Measurements from ENCODE around the gene CD38.

Gene CD38

GRCh38 chr4:15868111-15868510 lies 90.0 kb downstream of the CD38 start:
- no peak for DNase-seq (ENCODE audit: low read depth)

- DNase-seq (ENCODE audit: low read depth) = no peak
Observed at GRCh38 chr4:15868826-15869413, 90.8 kb downstream of the CD38 start.

- DNase-seq (ENCODE audit: low read depth) = no peak
Observed at GRCh38 chr4:15870079-15870478, 92.0 kb downstream of the CD38 start.

- no peak for DNase-seq (ENCODE audit: low read depth)
Observed at GRCh38 chr4:15870921-15871664, 93.0 kb downstream of the CD38 start.

GRCh38 chr4:15873117-15873516 lies 95.0 kb downstream of the CD38 start:
- no peak for DNase-seq (ENCODE audit: low read depth)

- no peak for DNase-seq (ENCODE audit: low read depth)
Observed at GRCh38 chr4:15874671-15875070, 96.5 kb downstream of the CD38 start.

- DNase-seq (ENCODE audit: low read depth) = no peak
Observed at GRCh38 chr4:15875663-15876460, 97.7 kb downstream of the CD38 start.

GRCh38 chr4:15878011-15878410 lies 99.9 kb downstream of the CD38 start:
- DNase-seq (ENCODE audit: low read depth) = no peak

- DNase-seq (ENCODE audit: low read depth) = no peak
Observed at GRCh38 chr4:15881820-15882219, 103.7 kb downstream of the CD38 start.

- peak; percentile 34 for DNase-seq (ENCODE audit: low read depth)
Observed at GRCh38 chr4:15882675-15883086, 104.6 kb downstream of the CD38 start.

- no peak for DNase-seq (ENCODE audit: low read depth)
Observed at GRCh38 chr4:15883610-15884243, 105.6 kb downstream of the CD38 start.

- no peak for DNase-seq (ENCODE audit: low read depth)
Observed at GRCh38 chr4:15884666-15885065, 106.5 kb downstream of the CD38 start.

- DNase-seq (ENCODE audit: low read depth) = no peak
Observed at GRCh38 chr4:15885422-15885821, 107.3 kb downstream of the CD38 start.

- no peak for DNase-seq (ENCODE audit: low read depth)
Observed at GRCh38 chr4:15888515-15888914, 110.4 kb downstream of the CD38 start.

- DNase-seq (ENCODE audit: low read depth) = no peak
Observed at GRCh38 chr4:15890246-15890829, 112.2 kb downstream of the CD38 start.

- no peak for DNase-seq (ENCODE audit: low read depth)
Observed at GRCh38 chr4:15891312-15891711, 113.2 kb downstream of the CD38 start.

- DNase-seq (ENCODE audit: low read depth) = no peak
Observed at GRCh38 chr4:15893962-15894361, 115.8 kb downstream of the CD38 start.

- no peak for DNase-seq (ENCODE audit: low read depth)
Observed at GRCh38 chr4:15894393-15894792, 116.3 kb downstream of the CD38 start.

GRCh38 chr4:15894921-15895916 lies 117.1 kb downstream of the CD38 start:
- no peak for DNase-seq (ENCODE audit: low read depth)

GRCh38 chr4:15897577-15897976 lies 119.4 kb downstream of the CD38 start:
- no peak for DNase-seq (ENCODE audit: low read depth)

GRCh38 chr4:15898902-15899301 lies 120.8 kb downstream of the CD38 start:
- DNase-seq (ENCODE audit: low read depth) = no peak

Measured in CMK (cell line).